GM12873 (cell line): ENCODE data around the gene ALAS1.

Source experiments
- CTCF ChIP-seq: IDR thresholded peaks from 2 replicates; pipeline ENCODE4 v1.5.1; 2012; ENCODE audit warnings: low read depth, mild to moderate bottlenecking, moderate library complexity, low read length, control low read depth; ENCODE audit not compliant: insufficient read depth; ENCODE audit errors: missing control alignments

Gene ALAS1

GRCh38 chr3:52213005-52213404, 15.0 kb downstream of the ALAS1 start:
- no peak for TF ChIP-seq CTCF

GRCh38 chr3:52213901-52214300, 15.9 kb downstream of the ALAS1 start:
- TF ChIP-seq CTCF: no peak

- no peak for TF ChIP-seq CTCF
Observed at GRCh38 chr3:52215351-52215750, 17.4 kb downstream of the ALAS1 start.

- TF ChIP-seq CTCF: no peak
Observed at GRCh38 chr3:52216585-52217408, 18.8 kb downstream of the ALAS1 start.

GRCh38 chr3:52217409-52217805, 19.4 kb downstream of the ALAS1 start:
- TF ChIP-seq CTCF: no peak

- no peak for TF ChIP-seq CTCF
Observed at GRCh38 chr3:52218026-52218425, 20.1 kb downstream of the ALAS1 start.

- TF ChIP-seq CTCF: no peak
Observed at GRCh38 chr3:52218454-52218853, 20.5 kb downstream of the ALAS1 start.
